HL-60 (cell line): ENCODE results near the gene PRKAR2B.

ENCODE experiments used
- DNase-seq, 2 experiments: peaks; one replicate each; pipeline ENCODE4 v3.0.0-alpha.2; 2010 to 2020; ENCODE audit warnings: low read depth in 1 of 2, low spot score in 1 of 2
- H3K27ac ChIP-seq: fragments of 250-450 bp; sonication (Bioruptor Pico); replicated peaks from 2 replicates; pipeline ENCODE4 v1.5.1; 2020; ENCODE audit warnings: mild to moderate bottlenecking, moderate library complexity
- H3K27me3 ChIP-seq: fragments of 250-450 bp; sonication (Bioruptor Pico); 2 replicates; pipeline ENCODE4 v1.5.1; 2021; ENCODE audit warnings: mild to moderate bottlenecking, moderate library complexity; ENCODE audit not compliant: insufficient read depth, poor library complexity, severe bottlenecking
- H3K4me3 ChIP-seq: replicated peaks from 2 replicates; pipeline ENCODE4 v1.5.1; 2011; ENCODE audit warnings: mild to moderate bottlenecking, control low read depth, low read length; ENCODE audit not compliant: insufficient read depth
- GABPA ChIP-seq: IDR thresholded peaks from 2 replicates; pipeline ENCODE4 v1.6.1; 2012; ENCODE audit warnings: low read depth
- POLR2AphosphoS5 ChIP-seq: IDR thresholded peaks from 2 replicates; pipeline ENCODE4 v1.6.1; 2012; ENCODE audit warnings: low read depth
- SPI1 ChIP-seq: IDR thresholded peaks from 2 replicates; pipeline ENCODE4 v1.6.1; 2012; ENCODE audit warnings: low read depth, mild to moderate bottlenecking, borderline replicate concordance
- TF ChIP-seq, protein P1 (sequence below): IDR thresholded peaks from one replicate; pipeline ENCODE4 v1.5.1; 2011; ENCODE audit warnings: low read length, control low read depth, inconsistent platforms; ENCODE audit not compliant: insufficient read depth
- TF ChIP-seq, protein P2 (sequence below): IDR thresholded peaks from 2 replicates; pipeline ENCODE4 v1.6.1; 2012; ENCODE audit warnings: low read depth; ENCODE audit not compliant: insufficient replicate concordance

PRKAR2B gene

DNA sequence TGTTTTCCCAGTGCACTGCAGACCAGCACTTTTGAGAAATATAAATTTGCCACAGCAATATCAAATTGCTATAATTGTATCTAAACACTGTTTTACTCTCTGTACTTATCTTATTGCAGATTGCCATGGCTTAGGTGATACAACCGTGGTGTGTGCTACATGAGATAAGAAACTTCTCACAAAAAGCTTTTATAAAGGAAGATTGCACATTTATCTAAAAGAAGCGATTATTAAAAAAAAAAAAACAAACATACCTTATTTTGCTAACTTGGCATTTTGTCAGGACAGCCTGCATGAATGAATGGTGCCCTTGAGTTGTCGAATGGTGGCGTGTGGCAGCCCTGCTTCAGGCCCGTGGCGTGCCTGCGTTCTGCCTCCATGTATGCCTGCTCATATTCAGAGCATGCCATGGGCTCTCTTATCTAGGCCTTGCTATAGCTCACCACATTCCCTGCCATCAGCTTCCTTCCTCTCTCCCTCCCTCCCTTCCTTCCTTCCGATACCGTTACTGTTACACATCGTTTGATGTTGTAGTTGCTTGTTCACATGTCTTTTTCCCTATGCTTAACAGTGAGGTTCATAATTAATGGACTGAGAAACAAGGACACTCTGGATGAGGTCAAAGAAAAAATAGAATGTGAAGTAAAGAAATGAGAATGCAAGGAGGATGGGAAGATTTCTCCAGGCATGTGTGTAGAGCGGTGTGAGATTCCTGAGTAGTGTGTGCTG, 34.9 kb downstream of the PRKAR2B start:
- Histone ChIP-seq H3K27ac (no peak overlapping the region), H3K27me3 (peaks cover 3% of the 10 kb centered on the region), H3K4me3 (no peak overlapping the region)
- TF ChIP-seq POLR2AphosphoS5 (no peak), GABPA (no peak), SPI1 (no peak)
- TF ChIP-seq, protein P1, sequence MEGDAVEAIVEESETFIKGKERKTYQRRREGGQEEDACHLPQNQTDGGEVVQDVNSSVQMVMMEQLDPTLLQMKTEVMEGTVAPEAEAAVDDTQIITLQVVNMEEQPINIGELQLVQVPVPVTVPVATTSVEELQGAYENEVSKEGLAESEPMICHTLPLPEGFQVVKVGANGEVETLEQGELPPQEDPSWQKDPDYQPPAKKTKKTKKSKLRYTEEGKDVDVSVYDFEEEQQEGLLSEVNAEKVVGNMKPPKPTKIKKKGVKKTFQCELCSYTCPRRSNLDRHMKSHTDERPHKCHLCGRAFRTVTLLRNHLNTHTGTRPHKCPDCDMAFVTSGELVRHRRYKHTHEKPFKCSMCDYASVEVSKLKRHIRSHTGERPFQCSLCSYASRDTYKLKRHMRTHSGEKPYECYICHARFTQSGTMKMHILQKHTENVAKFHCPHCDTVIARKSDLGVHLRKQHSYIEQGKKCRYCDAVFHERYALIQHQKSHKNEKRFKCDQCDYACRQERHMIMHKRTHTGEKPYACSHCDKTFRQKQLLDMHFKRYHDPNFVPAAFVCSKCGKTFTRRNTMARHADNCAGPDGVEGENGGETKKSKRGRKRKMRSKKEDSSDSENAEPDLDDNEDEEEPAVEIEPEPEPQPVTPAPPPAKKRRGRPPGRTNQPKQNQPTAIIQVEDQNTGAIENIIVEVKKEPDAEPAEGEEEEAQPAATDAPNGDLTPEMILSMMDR = no peak
- TF ChIP-seq, protein P2, sequence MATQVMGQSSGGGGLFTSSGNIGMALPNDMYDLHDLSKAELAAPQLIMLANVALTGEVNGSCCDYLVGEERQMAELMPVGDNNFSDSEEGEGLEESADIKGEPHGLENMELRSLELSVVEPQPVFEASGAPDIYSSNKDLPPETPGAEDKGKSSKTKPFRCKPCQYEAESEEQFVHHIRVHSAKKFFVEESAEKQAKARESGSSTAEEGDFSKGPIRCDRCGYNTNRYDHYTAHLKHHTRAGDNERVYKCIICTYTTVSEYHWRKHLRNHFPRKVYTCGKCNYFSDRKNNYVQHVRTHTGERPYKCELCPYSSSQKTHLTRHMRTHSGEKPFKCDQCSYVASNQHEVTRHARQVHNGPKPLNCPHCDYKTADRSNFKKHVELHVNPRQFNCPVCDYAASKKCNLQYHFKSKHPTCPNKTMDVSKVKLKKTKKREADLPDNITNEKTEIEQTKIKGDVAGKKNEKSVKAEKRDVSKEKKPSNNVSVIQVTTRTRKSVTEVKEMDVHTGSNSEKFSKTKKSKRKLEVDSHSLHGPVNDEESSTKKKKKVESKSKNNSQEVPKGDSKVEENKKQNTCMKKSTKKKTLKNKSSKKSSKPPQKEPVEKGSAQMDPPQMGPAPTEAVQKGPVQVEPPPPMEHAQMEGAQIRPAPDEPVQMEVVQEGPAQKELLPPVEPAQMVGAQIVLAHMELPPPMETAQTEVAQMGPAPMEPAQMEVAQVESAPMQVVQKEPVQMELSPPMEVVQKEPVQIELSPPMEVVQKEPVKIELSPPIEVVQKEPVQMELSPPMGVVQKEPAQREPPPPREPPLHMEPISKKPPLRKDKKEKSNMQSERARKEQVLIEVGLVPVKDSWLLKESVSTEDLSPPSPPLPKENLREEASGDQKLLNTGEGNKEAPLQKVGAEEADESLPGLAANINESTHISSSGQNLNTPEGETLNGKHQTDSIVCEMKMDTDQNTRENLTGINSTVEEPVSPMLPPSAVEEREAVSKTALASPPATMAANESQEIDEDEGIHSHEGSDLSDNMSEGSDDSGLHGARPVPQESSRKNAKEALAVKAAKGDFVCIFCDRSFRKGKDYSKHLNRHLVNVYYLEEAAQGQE = no peak
- DNase-seq = no peak

DNA sequence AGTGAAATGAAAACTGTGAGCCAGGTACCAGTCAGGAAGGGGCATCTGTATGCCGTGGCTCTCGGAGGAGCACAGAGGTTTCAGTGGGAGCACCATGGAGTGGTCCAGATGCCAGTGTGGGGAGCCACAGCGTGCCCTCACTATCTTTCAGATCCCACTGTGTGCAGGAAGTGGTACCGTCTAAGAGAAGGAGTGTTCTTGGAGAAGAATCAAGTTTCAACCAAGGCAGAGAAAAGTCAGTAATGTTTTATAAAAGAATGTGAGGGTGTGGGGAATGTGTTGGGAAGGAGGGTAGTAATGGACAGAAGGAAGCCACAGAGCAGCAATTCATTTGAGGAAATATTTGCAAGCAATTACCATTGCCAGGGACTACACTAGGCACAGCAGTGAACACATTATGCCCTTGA, 35.6 kb downstream of the PRKAR2B start:
- TF ChIP-seq SPI1 = no peak
- TF ChIP-seq, protein P1 = no peak
- TF ChIP-seq POLR2AphosphoS5 = no peak
- no peak for TF ChIP-seq GABPA
- TF ChIP-seq, protein P2 = no peak
- H3K4me3 ChIP-seq = no peak overlapping the region
- H3K27me3 ChIP-seq = peaks cover 3% of the 10 kb centered on the region
- H3K27ac ChIP-seq = no peak overlapping the region
- no peak for DNase-seq

DNA sequence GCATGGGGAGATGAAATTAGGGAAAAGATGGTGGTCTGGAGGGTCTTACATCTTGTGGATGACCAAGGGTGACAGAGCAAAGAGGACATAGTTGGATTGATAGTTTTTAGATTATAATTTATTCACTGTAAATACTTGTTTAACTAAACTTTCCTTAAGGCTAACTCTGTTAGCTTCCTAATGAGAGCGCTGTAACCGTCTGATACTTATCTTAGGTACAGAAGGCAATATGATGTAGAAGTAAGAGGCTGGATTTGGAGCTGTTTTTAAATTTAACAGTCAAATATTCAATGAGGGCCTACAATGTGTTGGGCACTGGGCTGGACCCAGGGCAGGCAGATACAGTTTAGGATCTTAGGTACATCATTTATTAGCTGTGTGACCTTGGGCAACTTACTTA, 36.0 kb downstream of the PRKAR2B start:
- H3K4me3 ChIP-seq = no peak overlapping the region
- peaks cover 3% of the 10 kb centered on the region for H3K27me3 ChIP-seq
- no peak overlapping the region for H3K27ac ChIP-seq
- TF ChIP-seq POLR2AphosphoS5 (no peak), GABPA (no peak), SPI1 (no peak)
- TF ChIP-seq, protein P1 = no peak
- TF ChIP-seq, protein P2 = no peak
- DNase-seq = no peak
